Fibroblast of skin of abdomen (primary cell): ENCODE measurements around the gene TNFRSF4.

Experiments used
- DNase-seq: peaks from one replicate; pipeline ENCODE4 v3.0.0-alpha.2; 2013

TNFRSF4 gene

GRCh38 chr1:1167841-1168450 lies 46.0 kb downstream of the TNFRSF4 start:
- no peak for DNase-seq

- DNase-seq, result no peak
Measured at GRCh38 chr1:1167398-1167821, 46.5 kb downstream of the TNFRSF4 start.

GRCh38 chr1:1166642-1167397 lies 47.1 kb downstream of the TNFRSF4 start:
- DNase-seq, result no peak

- no peak for DNase-seq
Measured at GRCh38 chr1:1165900-1166421, 48.0 kb downstream of the TNFRSF4 start.

GRCh38 chr1:1165485-1165884 lies 48.5 kb downstream of the TNFRSF4 start:
- no peak for DNase-seq

GRCh38 chr1:1164701-1165451 lies 49.1 kb downstream of the TNFRSF4 start:
- no peak for DNase-seq

GRCh38 chr1:1164361-1164700 lies 49.6 kb downstream of the TNFRSF4 start:
- DNase-seq, result no peak

GRCh38 chr1:1163538-1164070 lies 50.3 kb downstream of the TNFRSF4 start:
- DNase-seq, result no peak

GRCh38 chr1:1162597-1163537 lies 51.1 kb downstream of the TNFRSF4 start:
- DNase-seq, result no peak

GRCh38 chr1:1161683-1162079 lies 52.3 kb downstream of the TNFRSF4 start:
- no peak for DNase-seq
